ENCODE data around the gene DYNLL1. TPM values are rescaled to one million over a fixed set of nuclear protein-coding genes. Genes with fewer than 3 reads are reported as not detected.

Gene DYNLL1
- total and polyA plus RNA-seq, 2 of the 13 experiments (the other 11 are each of a cell fraction or from before 2014, with no cell fraction given), result 271 to 294 TPM

- TF ChIP-seq JDP2 (CRISPR knock-in tag; IDR thresholded peaks at IDR 0.05; ENCODE audit: borderline replicate concordance) (no peak), ZZZ3 (CRISPR knock-in tag; IDR thresholded peaks at IDR 0.05; ENCODE audit: borderline replicate concordance) (no peak), ZNF574 (CRISPR knock-in tag; IDR thresholded peaks at IDR 0.05) (peak; percentile 91), GATAD2A (CRISPR knock-in tag; IDR thresholded peaks at IDR 0.05) (peak; percentile 52; the same call in 1 of the 2 replicates), ZNF737 (CRISPR knock-in tag; IDR thresholded peaks at IDR 0.05; ENCODE audit: borderline replicate concordance) (no peak), CENPX (CRISPR knock-in tag; IDR thresholded peaks at IDR 0.05) (no peak), TOPORS (CRISPR knock-in tag; IDR thresholded peaks at IDR 0.05) (peak; percentile 77; the same call in 1 of the 2 replicates), ZNF83 (CRISPR knock-in tag; IDR thresholded peaks at IDR 0.05; ENCODE audit: borderline replicate concordance) (no peak), ZBTB4 (CRISPR knock-in tag; IDR thresholded peaks at IDR 0.05; ENCODE audit: borderline replicate concordance) (no peak), ZBTB21 (CRISPR knock-in tag; IDR thresholded peaks at IDR 0.05) (no peak), UBTF (CRISPR knock-in tag; IDR thresholded peaks at IDR 0.05) (peak; percentile 89), ZNF776 (CRISPR knock-in tag; IDR thresholded peaks at IDR 0.05) (no peak), GPN1 (CRISPR knock-in tag; IDR thresholded peaks at IDR 0.05; ENCODE audit: borderline replicate concordance) (no peak; the same call in 1 of the 2 replicates), ZNF44 (CRISPR knock-in tag; IDR thresholded peaks at IDR 0.05) (peak; percentile 73; the same call in 1 of the 2 replicates), PCBP2 (optimal IDR thresholded peaks at IDR 0.05; ENCODE audit: low read depth, low read length, poor library complexity, severe bottlenecking) (no peak), ATF6 (CRISPR knock-in tag; conservative IDR thresholded peaks at IDR 0.05) (0 out of 2 replicates have a peak, but pooled peaks have one; percentile 56), ZNF275 (CRISPR knock-in tag; IDR thresholded peaks at IDR 0.05; ENCODE audit: borderline replicate concordance) (peak; percentile 38; the same call in 1 of the 2 replicates)
Measured at GRCh38 chr12:120469450-120470149, 26.3 kb upstream of the DYNLL1 start, which contains the start of gene SRSF9 (continued).
